GM21528 (cell line): ENCODE data around the gene OAS1.

ENCODE experiments used
- ATAC-seq: cut with Tn5 transposase; IDR thresholded peaks from one replicate; pipeline ENCODE4 v1.9.1; 2021; ENCODE audit warnings: mild to moderate bottlenecking, moderate library complexity; ENCODE audit not compliant: unreplicated experiment, low FRiP score

Gene OAS1

GRCh38 chr12:112963227-112963861 is 56.6 kb downstream of the OAS1 start:
- ATAC-seq = no peak

GRCh38 chr12:112964067-112964670 is 57.4 kb downstream of the OAS1 start:
- ATAC-seq = no peak

- ATAC-seq = no peak
Measured at GRCh38 chr12:112964915-112965314, 58.2 kb downstream of the OAS1 start.

GRCh38 chr12:112965643-112966042 is 58.9 kb downstream of the OAS1 start:
- no peak for ATAC-seq

GRCh38 chr12:112967306-112967705 is 60.5 kb downstream of the OAS1 start:
- no peak for ATAC-seq

GRCh38 chr12:112967858-112968257 is 61.1 kb downstream of the OAS1 start:
- no peak for ATAC-seq
